ENCODE measurements around the gene FAM20C.

DNA sequence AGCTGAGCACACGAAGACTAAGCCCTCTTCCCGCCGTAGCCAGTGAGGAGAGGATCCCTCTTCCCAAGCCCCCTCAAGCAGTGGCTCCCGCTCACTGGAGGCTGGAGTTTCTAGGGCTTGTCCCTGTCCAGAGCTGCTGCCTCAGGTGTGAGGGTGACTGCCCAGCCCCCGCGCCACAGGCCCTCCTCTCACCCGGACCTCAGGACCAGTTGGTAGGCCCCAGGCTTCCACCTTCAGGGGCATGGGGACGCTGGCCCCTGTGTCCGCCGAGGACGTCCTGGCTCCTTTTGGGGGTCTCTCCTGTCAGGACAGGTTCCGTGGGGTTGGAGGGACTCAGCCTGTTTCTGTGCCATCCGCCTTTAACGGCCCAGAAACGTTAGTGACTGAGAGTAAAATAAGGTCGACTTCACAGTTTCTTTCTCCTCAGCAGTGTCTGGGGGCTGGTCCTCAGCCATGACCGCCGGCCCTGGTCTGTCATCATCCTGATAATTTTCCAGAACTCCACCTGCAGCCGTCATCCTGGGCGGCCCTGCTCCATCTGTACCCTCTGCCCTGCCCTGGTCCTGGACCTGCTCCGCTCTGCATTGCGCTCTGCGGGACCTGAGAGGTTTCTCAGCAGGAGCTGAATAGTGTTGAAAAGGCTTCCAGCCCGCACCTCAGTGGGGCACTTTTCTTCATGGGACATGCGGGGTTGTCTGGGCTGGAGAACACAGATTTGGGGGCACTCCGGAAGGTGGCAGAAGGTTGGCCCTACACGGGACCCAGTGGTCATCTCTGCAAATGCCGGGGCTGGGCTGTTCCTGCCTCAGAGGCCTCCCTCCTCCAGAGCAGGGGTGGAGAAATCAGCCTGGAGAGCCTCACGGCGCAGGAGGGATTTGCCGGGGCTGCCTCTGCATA lies 36.0 kb upstream of the FAM20C start:
- TF ChIP-seq, protein P1, sequence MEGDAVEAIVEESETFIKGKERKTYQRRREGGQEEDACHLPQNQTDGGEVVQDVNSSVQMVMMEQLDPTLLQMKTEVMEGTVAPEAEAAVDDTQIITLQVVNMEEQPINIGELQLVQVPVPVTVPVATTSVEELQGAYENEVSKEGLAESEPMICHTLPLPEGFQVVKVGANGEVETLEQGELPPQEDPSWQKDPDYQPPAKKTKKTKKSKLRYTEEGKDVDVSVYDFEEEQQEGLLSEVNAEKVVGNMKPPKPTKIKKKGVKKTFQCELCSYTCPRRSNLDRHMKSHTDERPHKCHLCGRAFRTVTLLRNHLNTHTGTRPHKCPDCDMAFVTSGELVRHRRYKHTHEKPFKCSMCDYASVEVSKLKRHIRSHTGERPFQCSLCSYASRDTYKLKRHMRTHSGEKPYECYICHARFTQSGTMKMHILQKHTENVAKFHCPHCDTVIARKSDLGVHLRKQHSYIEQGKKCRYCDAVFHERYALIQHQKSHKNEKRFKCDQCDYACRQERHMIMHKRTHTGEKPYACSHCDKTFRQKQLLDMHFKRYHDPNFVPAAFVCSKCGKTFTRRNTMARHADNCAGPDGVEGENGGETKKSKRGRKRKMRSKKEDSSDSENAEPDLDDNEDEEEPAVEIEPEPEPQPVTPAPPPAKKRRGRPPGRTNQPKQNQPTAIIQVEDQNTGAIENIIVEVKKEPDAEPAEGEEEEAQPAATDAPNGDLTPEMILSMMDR (IDR thresholded peaks at IDR 0.05) = no peak
- no peak for TF ChIP-seq POLR2AphosphoS5 (IDR thresholded peaks at IDR 0.05)

Data from suprapubic skin (tissue), 3 donors.